ENCODE measurements around the gene RPL13.

RPL13 gene

DNA sequence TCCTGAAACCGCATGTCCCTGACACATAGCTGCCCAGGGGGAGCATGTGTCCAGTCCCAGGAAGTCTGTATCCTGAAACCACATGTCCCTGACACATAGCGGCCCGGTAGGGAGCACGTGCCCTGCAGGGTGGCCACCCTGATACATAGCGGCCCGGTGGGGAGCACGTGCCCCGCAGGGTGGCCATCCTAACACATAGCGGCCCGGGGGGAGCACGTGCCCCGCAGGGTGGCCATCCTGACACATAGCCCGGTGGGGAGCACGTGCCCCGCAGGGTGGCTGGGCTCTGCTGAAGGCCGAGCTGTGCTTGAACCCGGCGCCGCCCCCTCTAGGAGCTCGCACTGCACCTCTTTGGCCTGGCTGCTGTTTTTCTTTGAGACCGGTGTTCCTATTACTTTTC is 18.7 kb upstream of the RPL13 start:
- no peak for DNase-seq (ENCODE audit: low read depth)
- no peak overlapping the region for H3K4me3 ChIP-seq (ENCODE audit: low read depth, low read length)
- TF ChIP-seq, protein P1, sequence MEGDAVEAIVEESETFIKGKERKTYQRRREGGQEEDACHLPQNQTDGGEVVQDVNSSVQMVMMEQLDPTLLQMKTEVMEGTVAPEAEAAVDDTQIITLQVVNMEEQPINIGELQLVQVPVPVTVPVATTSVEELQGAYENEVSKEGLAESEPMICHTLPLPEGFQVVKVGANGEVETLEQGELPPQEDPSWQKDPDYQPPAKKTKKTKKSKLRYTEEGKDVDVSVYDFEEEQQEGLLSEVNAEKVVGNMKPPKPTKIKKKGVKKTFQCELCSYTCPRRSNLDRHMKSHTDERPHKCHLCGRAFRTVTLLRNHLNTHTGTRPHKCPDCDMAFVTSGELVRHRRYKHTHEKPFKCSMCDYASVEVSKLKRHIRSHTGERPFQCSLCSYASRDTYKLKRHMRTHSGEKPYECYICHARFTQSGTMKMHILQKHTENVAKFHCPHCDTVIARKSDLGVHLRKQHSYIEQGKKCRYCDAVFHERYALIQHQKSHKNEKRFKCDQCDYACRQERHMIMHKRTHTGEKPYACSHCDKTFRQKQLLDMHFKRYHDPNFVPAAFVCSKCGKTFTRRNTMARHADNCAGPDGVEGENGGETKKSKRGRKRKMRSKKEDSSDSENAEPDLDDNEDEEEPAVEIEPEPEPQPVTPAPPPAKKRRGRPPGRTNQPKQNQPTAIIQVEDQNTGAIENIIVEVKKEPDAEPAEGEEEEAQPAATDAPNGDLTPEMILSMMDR (IDR thresholded peaks at IDR 0.05; ENCODE audit: low read depth, low read length, missing control alignments) = no peak
- in situ Hi-C loops (cut with HindIII; ENCODE audit: low sequenced_read_pairs) = no loop called here

DNA sequence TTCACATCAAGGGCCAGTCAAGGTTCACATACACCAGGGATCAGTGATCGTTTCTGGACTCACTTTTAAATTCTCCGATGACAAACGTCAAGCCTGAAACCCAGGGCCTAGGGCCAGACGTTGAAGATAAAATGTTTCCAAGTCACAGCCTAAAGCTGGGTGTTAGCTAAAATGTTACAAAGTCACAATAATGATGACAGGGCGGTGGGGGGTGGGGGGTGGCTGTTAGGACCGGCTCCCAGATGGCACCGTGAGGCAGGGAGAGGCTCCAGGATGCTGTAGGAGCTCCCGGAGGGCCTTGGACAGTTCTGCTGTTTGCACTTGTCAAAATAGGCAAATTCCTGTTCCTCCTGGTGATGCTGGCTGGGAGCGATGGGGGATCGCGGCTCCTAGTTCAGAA is 16.4 kb upstream of the RPL13 start:
- in situ Hi-C loops (cut with HindIII; ENCODE audit: low sequenced_read_pairs) = no loop called here
- DNase-seq (ENCODE audit: low read depth) = no peak
- TF ChIP-seq, protein P1 (IDR thresholded peaks at IDR 0.05; ENCODE audit: low read depth, low read length, missing control alignments) = no peak
- no peak overlapping the region for H3K4me3 ChIP-seq (ENCODE audit: low read depth, low read length)

DNA sequence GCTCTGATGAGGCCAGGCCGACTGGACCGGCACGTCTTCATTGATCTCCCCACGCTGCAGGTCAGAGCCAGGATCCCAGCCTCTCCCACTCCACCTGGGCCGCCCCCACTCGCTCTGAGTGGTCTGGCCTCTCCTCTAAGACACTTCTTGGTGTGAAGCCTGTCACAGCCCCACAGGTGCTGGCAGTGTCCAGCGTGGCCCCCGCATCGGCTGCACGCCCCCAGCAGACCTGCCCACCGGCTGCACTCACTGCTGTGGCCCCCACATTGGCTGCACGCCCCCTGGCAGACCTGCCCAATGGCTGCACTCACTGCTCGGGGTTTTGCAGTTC is 15.8 kb upstream of the RPL13 start:
- TF ChIP-seq, protein P1 (IDR thresholded peaks at IDR 0.05; ENCODE audit: low read depth, low read length, missing control alignments) = no peak
- in situ Hi-C loops (cut with HindIII; ENCODE audit: low sequenced_read_pairs) = no loop called here
- H3K4me3 ChIP-seq (ENCODE audit: low read depth, low read length) = no peak overlapping the region
- DNase-seq (ENCODE audit: low read depth) = no peak

DNA sequence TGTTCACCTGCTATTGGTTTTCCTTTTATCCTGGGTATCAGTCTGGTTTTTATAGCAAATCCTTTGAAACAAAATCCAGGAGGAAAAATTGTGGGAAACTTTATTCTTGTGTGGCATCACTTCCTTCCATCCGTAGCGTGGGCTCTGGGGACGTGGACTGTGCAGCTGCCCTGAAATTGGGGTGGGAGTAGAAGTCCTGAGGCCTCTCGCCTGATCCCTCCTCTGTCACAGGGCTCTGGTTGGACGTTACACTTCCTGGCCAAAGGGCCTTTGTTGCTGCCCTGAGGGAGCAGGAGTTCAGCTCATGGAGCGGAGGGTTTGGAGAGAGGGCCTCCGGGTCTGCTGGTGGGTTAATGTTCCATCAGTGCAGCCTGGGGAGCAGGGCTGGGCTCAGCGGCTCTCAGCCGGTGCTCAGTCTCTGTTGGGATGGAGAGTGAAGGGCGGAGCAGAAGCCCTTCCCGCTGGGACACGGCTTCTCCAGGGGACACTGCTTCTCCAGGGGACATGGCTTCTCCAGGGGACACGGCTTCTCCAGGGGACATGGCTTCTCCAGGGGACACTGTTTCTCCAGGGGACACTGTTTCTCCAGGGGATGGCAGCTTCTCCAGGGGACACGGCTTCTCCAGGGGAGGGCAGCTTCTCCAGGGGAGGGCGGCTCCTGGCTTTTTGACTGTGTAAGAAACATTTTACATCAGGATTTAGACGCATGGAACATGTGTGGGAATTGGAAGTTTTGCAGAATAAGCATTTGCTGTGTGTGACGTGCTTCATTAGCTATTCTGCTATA is 15.2 kb upstream of the RPL13 start:
- in situ Hi-C loops (cut with HindIII; ENCODE audit: low sequenced_read_pairs) = no loop called here
- TF ChIP-seq, protein P1 (IDR thresholded peaks at IDR 0.05; ENCODE audit: low read depth, low read length, missing control alignments) = no peak
- no peak for DNase-seq (ENCODE audit: low read depth)
- no peak overlapping the region for H3K4me3 ChIP-seq (ENCODE audit: low read depth, low read length)

DNA sequence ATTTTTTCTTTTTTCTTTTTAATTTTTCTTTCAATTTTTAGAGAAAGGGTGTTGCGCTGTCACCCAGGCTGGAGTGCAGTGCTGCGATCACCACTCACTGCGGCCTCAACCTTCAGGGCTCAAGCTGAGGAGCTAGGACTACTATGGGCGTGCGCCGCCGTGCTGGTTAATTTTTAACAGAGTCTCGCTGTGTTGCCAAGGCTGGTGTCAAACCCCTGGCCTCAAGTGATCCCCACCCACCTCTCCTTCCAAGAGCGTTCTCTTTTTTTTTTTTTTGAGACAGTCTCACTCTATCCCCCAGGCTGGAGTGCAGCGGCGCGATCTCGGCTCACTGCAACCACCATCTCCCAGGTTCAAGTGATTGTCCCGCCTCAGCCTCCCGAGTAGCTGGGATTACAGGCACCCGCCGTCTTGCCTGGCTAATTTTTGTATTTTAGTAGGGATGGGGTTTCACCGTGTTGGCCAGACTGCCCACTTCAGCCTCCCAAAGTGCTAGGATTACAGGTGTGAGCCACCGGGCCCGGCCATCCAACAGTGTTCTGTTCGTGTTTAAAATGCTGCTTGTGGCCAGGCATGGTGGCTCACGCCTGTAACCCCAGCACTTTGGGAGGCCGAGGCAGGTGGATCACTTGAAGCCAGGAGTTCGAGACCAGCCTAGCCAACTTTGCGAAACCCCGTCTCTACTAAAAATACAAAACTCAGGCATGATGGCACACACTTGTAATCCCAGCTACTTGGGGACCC is 14.5 kb upstream of the RPL13 start:
- no peak for DNase-seq (ENCODE audit: low read depth)
- in situ Hi-C loops (cut with HindIII; ENCODE audit: low sequenced_read_pairs) = no loop called here
- no peak overlapping the region for H3K4me3 ChIP-seq (ENCODE audit: low read depth, low read length)
- TF ChIP-seq, protein P1 (IDR thresholded peaks at IDR 0.05; ENCODE audit: low read depth, low read length, missing control alignments) = no peak

DNA sequence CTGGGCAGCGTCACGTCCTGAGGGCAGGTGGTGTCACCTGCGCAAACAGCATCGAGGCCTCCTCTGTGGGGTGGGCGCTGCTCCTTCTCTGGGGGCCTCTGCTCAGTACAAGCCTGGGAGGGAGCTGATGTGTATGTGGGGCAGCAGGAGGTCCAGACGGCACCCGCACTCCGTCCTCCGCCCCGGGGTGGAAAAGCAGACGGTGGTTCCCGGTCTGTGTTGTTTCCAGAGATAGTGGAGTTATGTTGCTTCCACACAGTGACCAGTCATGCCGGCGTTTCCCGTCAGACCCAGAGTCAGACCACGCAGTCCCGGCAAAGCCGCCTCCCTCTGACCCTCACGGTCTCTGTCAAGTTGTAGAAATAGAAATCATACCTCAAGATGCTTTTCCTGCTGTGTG is 13.7 kb upstream of the RPL13 start:
- in situ Hi-C loops (cut with HindIII; ENCODE audit: low sequenced_read_pairs) = no loop called here
- TF ChIP-seq, protein P1 (IDR thresholded peaks at IDR 0.05; ENCODE audit: low read depth, low read length, missing control alignments) = no peak
- H3K4me3 ChIP-seq (ENCODE audit: low read depth, low read length) = no peak overlapping the region
- DNase-seq (ENCODE audit: low read depth) = no peak
